Tibial nerve (tissue), 4 donors: ENCODE data around the gene IQSEC1. TPM values are rescaled to one million over a fixed set of nuclear protein-coding genes. Genes with fewer than 3 reads are reported as not detected.

Source experiments
- DNase-seq, 2 donors: peaks; one replicate each; pipeline ENCODE4 v3.0.0-alpha.2; 2019; ENCODE audit warnings: low spot score in 2 of 2
- H3K27ac ChIP-seq, 4 donors: fragments of 200-600 bp; sonication (generic) in 3 of 4; one replicate each; pipeline ENCODE4 v1.5.1; 2017 to 2019; ENCODE audit warnings: mild to moderate bottlenecking in 1 of 4
- H3K27me3 ChIP-seq, 2 donors: fragments of 200-600 bp; sonication (generic) in 1 of 2; one replicate each; pipeline versions ENCODE4 v1.5.1 to v1.6.0; 2017 to 2019
- H3K36me3 ChIP-seq, 3 donors: fragments of 200-600 bp; sonication (generic); one replicate each; pipeline ENCODE4 v1.5.1; 2018 to 2019
- H3K4me1 ChIP-seq, 4 donors: fragments of 200-600 bp; sonication (generic) in 3 of 4; one replicate each; pipeline ENCODE4 v1.5.1; 2017 to 2019
- H3K4me3 ChIP-seq, 4 donors: fragments of 200-600 bp; sonication (generic) in 3 of 4; one replicate each; pipeline ENCODE4 v1.5.1; 2017 to 2019; ENCODE audit warnings: mild to moderate bottlenecking in 1 of 4, moderate library complexity in 1 of 4
- H3K9me3 ChIP-seq, 4 donors: fragments of 200-600 bp; sonication (generic) in 3 of 4; one replicate each; pipeline ENCODE4 v1.5.1; 2017 to 2019
- EP300 ChIP-seq, 2 donors: sonication (generic); formaldehyde crosslinking; IDR thresholded peaks; one replicate each; pipeline ENCODE4 v1.6.1; 2017; ENCODE audit warnings: antibody characterized with exemption in 2 of 2, mild to moderate bottlenecking in 1 of 2
- POLR2A ChIP-seq, 2 donors: fragments of 450-650 bp; IDR thresholded peaks; one replicate each; pipeline ENCODE4 v1.6.1; 2017; ENCODE audit warnings: antibody characterized with exemption in 2 of 2, mild to moderate bottlenecking in 2 of 2, moderate library complexity in 2 of 2
- WGBS, 2 donors: methylation state at CpG; one replicate each; pipeline ENCODE4 v1.1.5; 2018; 5-methylcytosine and 5-hydroxymethylcytosine counted together
- total RNA-seq, 4 donors: library from RNA; depleted of rRNA; stranded (reverse); fragments of >200 nt; gene quantifications; one replicate each; pipeline ENCODE4 v1.1.0, GENCODE V29; 2016
- TF ChIP-seq, protein P1 (sequence below), 5 experiments: fragments of 200-600 bp in 3 of 5; fragments of 450-650 bp in 2 of 5; sonication (generic) in 3 of 5; IDR thresholded peaks; one replicate each; pipeline ENCODE4 v1.5.1; 2016 to 2019; ENCODE audit warnings: antibody characterized with exemption in 5 of 5, mild to moderate bottlenecking in 3 of 5, moderate library complexity in 2 of 5

IQSEC1 gene
- total RNA-seq, 4 donors from 2014 or later = 58.2 to 77.5 (median 68.6) TPM

DNA sequence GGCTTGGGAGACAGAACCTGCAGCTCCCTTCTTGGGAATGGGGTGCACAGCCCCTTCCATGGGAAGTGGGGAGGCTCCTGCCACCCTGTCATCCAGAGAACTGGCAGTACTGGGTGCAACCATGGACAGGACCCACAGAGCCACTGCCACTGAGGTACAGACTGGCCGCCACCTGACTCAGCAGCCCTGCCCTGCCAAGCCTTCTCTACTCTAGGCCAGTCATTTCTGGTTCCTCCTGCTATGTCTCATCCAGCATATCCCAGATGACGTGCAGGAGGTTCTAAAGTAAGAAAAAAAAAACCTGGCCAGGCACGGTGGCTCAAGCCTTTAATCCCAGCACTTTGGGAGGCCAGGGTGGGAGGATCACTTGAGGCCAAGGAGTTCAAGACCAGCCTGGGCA, 155.0 kb downstream of the IQSEC1 start:
- peaks cover 0 to 40% (median 7%) of the 10 kb centered on the region in 4 donors for H3K4me1 ChIP-seq
- H3K4me3 ChIP-seq = no peak overlapping the region
- WGBS, 2 donors = 82 to 90% methylated on average over 3 of the region's 3 CpGs
- no peaks in the 10 kb centered on the region for H3K27me3 ChIP-seq
- no peak for DNase-seq
- H3K36me3 ChIP-seq = peaks cover 4 to 90% (median 10%) of the 10 kb centered on the region in 3 donors
- H3K9me3 ChIP-seq = no peaks in the 10 kb centered on the region
- TF ChIP-seq EP300 (IDR thresholded peaks at IDR 0.05) = no peak
- TF ChIP-seq, protein P1, sequence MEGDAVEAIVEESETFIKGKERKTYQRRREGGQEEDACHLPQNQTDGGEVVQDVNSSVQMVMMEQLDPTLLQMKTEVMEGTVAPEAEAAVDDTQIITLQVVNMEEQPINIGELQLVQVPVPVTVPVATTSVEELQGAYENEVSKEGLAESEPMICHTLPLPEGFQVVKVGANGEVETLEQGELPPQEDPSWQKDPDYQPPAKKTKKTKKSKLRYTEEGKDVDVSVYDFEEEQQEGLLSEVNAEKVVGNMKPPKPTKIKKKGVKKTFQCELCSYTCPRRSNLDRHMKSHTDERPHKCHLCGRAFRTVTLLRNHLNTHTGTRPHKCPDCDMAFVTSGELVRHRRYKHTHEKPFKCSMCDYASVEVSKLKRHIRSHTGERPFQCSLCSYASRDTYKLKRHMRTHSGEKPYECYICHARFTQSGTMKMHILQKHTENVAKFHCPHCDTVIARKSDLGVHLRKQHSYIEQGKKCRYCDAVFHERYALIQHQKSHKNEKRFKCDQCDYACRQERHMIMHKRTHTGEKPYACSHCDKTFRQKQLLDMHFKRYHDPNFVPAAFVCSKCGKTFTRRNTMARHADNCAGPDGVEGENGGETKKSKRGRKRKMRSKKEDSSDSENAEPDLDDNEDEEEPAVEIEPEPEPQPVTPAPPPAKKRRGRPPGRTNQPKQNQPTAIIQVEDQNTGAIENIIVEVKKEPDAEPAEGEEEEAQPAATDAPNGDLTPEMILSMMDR (IDR thresholded peaks at IDR 0.05) = no peak
- no peak for TF ChIP-seq POLR2A (IDR thresholded peaks at IDR 0.05)
- no peak overlapping the region for H3K27ac ChIP-seq

- Histone ChIP-seq H3K27ac (peak overlapping the region in 2 of 4 donors; percentile 32 to 71), H3K36me3 (peaks cover 3 to 89% (median 10%) of the 10 kb centered on the region in 3 donors), H3K9me3 (no peaks in the 10 kb centered on the region), H3K27me3 (no peaks in the 10 kb centered on the region), H3K4me1 (peaks cover 0 to 28% (median 6%) of the 10 kb centered on the region in 4 donors), H3K4me3 (no peak overlapping the region)
- TF ChIP-seq POLR2A (IDR thresholded peaks at IDR 0.05) (no peak), EP300 (IDR thresholded peaks at IDR 0.05) (no peak)
- TF ChIP-seq, protein P1 (IDR thresholded peaks at IDR 0.05) = no peak
- 35 to 45% methylated on average over 9 of the region's 9 CpGs for WGBS, 2 donors
- no peak for DNase-seq
Observed at GRCh38 chr3:12916159-12916558, 157.1 kb downstream of the IQSEC1 start.

DNA sequence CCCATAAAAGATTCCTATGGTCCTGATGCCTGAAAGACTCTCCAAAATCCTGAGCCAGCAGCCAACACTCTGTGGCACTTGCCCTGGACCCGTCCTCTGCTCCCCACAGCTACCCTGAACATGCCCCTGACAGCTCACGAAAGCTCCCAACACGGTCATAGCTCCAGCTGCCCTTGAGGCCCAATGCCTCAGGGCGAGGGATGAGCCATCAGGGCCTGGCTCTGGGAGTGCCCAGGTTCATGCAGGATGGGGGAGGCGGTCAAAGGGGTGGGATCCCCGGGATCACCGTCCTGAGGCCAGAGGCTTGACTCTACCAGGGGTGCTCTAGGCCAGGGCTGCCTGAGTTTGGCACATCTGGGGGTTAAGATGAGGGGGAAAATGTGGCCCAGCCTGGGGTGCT, 159.1 kb downstream of the IQSEC1 start:
- no peaks in the 10 kb centered on the region for H3K27me3 ChIP-seq
- H3K4me3 ChIP-seq = no peak overlapping the region
- DNase-seq = no peak
- TF ChIP-seq EP300 (IDR thresholded peaks at IDR 0.05) (no peak), POLR2A (IDR thresholded peaks at IDR 0.05) (no peak)
- TF ChIP-seq, protein P1 (IDR thresholded peaks at IDR 0.05) = no peak
- no peaks in the 10 kb centered on the region for H3K9me3 ChIP-seq
- peak overlapping the region in 1 of 4 donors; percentile 32 for H3K27ac ChIP-seq
- peaks cover 0 to 28% (median 6%) of the 10 kb centered on the region in 4 donors for H3K4me1 ChIP-seq
- WGBS, 2 donors = 87 to 91% methylated on average over 7 of the region's 7 CpGs
- H3K36me3 ChIP-seq = peaks cover 0 to 89% (median 16%) of the 10 kb centered on the region in 3 donors

- no peaks in the 10 kb centered on the region for H3K27me3 ChIP-seq
- H3K27ac ChIP-seq = no peak overlapping the region
- WGBS, 2 donors = 82 to 89% methylated on average over 11 to 13 of the region's 15 CpGs
- H3K9me3 ChIP-seq = no peaks in the 10 kb centered on the region
- no peak overlapping the region for H3K4me3 ChIP-seq
- H3K4me1 ChIP-seq = peaks cover 0 to 27% (median 6%) of the 10 kb centered on the region in 4 donors
- no peak for DNase-seq
- TF ChIP-seq POLR2A (IDR thresholded peaks at IDR 0.05) (no peak), EP300 (IDR thresholded peaks at IDR 0.05) (no peak)
- TF ChIP-seq, protein P1 (IDR thresholded peaks at IDR 0.05) = no peak
- peaks cover 0 to 91% (median 23%) of the 10 kb centered on the region in 3 donors for H3K36me3 ChIP-seq
Observed at GRCh38 chr3:12911881-12912415, 161.3 kb downstream of the IQSEC1 start.

DNA sequence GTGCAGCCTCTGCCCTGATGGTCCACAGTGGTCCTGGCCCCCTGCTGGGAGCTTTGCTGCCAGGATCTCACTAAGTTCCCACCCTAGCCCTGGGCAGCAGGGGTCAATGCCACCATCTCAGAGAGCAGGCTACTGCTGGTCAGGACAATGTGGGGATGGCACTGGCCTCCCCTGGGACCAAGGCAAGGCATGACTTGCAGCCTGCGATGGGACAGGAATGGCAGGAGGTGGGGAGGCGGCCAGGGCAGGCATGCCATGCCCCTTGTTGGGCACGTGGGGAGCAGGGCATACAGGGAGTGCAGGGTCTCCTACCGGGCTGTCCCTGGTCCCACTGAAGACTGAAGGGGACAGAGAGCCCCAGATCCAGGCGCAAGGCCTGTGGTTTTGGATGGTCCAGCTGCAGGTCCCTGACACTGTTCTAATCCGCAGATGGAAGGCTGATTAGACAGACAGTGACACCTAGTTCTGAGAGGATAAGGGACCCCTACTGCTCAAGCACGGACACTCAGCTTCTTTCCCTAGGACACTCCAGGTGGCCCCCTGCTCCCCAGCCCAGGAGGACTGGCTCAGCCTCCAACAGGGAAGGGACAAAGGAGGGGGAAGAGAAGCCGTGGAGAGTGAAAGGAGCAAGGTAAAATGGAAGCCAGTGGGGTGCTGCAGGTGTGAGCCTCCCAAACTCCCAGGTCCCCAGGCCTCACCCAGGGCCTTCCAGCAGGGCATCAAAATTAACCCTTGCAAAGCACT, 162.7 kb downstream of the IQSEC1 start:
- Histone ChIP-seq H3K4me1 (peaks cover 0 to 15% (median 0%) of the 10 kb centered on the region in 4 donors), H3K27me3 (no peaks in the 10 kb centered on the region), H3K4me3 (no peak overlapping the region), H3K27ac (no peak overlapping the region), H3K36me3 (peaks cover 0 to 97% (median 27%) of the 10 kb centered on the region in 3 donors), H3K9me3 (no peaks in the 10 kb centered on the region)
- WGBS, 2 donors = 92 to 97% methylated on average over 8 of the region's 8 CpGs
- TF ChIP-seq, protein P1 (IDR thresholded peaks at IDR 0.05) = no peak
- TF ChIP-seq EP300 (IDR thresholded peaks at IDR 0.05) (no peak), POLR2A (IDR thresholded peaks at IDR 0.05) (no peak)
- DNase-seq = no peak
